Measurements from ENCODE around the gene PLEKHG7. TPM values are rescaled to one million over a fixed set of nuclear protein-coding genes. Genes with fewer than 3 reads are reported as not detected.

Gene PLEKHG7
- total and polyA plus RNA-seq, 10 donors, result 0.62 to 8.8 (median 2.0) TPM

- no peak for DNase-seq
- Histone ChIP-seq H3K27me3 (replicated peaks in 1 of 7) (no peaks in the 10 kb centered on the region), H3K9me3 (no peaks in the 10 kb centered on the region), H3K36me3 (no peaks in the 10 kb centered on the region), H3K4me1 (peaks cover 0 to 6% (median 0%) of the 10 kb centered on the region in 6 donors), H3K27ac (no peak overlapping the region), H3K4me3 (no peak overlapping the region)
- TF ChIP-seq POLR2AphosphoS5 (IDR thresholded peaks at IDR 0.05) (no peak), POLR2A (IDR thresholded peaks at IDR 0.05) (no peak), CTCF (IDR thresholded peaks at IDR 0.05 in 8 of 11, conservative IDR thresholded peaks at IDR 0.05 in 3 of 11) (no peak)
- 70 to 86% (median 78%) methylated on average over 3 of the region's 3 CpGs for WGBS, 5 donors
- intact Hi-C loops (cut with DNase I; ENCODE audit: low total_unique reads), result no loop called here
Measured at GRCh38 chr12:92733661-92734060, 30.9 kb downstream of the PLEKHG7 start.

DNA sequence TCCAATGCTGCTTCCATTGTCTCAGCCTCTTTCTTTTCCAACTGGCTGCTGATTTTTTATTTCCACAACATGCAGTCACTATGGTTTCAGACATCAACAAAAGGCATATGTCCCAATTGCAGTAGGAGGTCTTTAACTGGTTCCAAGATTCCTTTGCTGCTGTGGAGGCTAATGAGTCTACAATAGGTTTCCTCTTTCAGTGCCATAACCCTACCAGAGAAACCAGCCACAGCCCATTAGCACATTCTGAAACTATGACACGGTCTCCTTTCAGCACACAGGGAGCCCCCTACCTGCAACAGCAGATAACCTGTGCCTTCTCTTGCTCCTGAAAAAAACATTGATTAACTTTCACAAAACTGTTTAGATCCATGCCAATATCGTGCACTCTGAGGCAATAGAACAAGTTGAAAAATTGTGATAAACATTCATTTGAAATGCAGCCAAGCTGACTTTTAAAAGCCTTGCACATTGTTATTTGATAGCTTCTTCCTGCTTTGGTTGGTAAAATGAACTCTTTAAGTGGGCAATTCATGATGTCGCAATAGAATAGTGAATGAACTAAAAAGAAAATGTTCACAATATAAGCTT lies 32.4 kb downstream of the PLEKHG7 start:
- 49 to 65% (median 52%) methylated on average over 3 of the region's 3 CpGs for WGBS, 5 donors
- peaks cover 0 to 6% (median 0%) of the 10 kb centered on the region in 6 donors for H3K4me1 ChIP-seq
- no peak for DNase-seq
- H3K4me3 ChIP-seq, result no peak overlapping the region
- H3K9me3 ChIP-seq, result no peaks in the 10 kb centered on the region
- intact Hi-C loops (cut with DNase I; ENCODE audit: low total_unique reads), result no loop called here
- TF ChIP-seq CTCF (IDR thresholded peaks at IDR 0.05 in 8 of 11, conservative IDR thresholded peaks at IDR 0.05 in 3 of 11) (no peak), POLR2A (IDR thresholded peaks at IDR 0.05) (no peak), POLR2AphosphoS5 (IDR thresholded peaks at IDR 0.05) (no peak)
- no peaks in the 10 kb centered on the region for H3K27me3 ChIP-seq (replicated peaks in 1 of 7)
- peak overlapping the region in 7 of 8 donors; percentile 18 to 63 (median 53) for H3K27ac ChIP-seq
- no peaks in the 10 kb centered on the region for H3K36me3 ChIP-seq

GRCh38 chr12:92736605-92737004 lies 33.8 kb downstream of the PLEKHG7 start:
- no peak for DNase-seq
- Histone ChIP-seq H3K4me1 (peaks cover 0 to 6% (median 0%) of the 10 kb centered on the region in 6 donors), H3K4me3 (no peak overlapping the region), H3K9me3 (no peaks in the 10 kb centered on the region), H3K27ac (no peak overlapping the region), H3K27me3 (replicated peaks in 1 of 7) (no peaks in the 10 kb centered on the region), H3K36me3 (no peaks in the 10 kb centered on the region)
- 71 to 88% (median 79%) methylated on average over 6 of the region's 6 CpGs for WGBS, 5 donors
- intact Hi-C loops (cut with DNase I; ENCODE audit: low total_unique reads), result no loop called here
- no peak for TF ChIP-seq POLR2AphosphoS5 (IDR thresholded peaks at IDR 0.05)
- no peak for TF ChIP-seq POLR2A (IDR thresholded peaks at IDR 0.05)
- TF ChIP-seq CTCF (IDR thresholded peaks at IDR 0.05 in 8 of 11, conservative IDR thresholded peaks at IDR 0.05 in 3 of 11), result no peak

DNA sequence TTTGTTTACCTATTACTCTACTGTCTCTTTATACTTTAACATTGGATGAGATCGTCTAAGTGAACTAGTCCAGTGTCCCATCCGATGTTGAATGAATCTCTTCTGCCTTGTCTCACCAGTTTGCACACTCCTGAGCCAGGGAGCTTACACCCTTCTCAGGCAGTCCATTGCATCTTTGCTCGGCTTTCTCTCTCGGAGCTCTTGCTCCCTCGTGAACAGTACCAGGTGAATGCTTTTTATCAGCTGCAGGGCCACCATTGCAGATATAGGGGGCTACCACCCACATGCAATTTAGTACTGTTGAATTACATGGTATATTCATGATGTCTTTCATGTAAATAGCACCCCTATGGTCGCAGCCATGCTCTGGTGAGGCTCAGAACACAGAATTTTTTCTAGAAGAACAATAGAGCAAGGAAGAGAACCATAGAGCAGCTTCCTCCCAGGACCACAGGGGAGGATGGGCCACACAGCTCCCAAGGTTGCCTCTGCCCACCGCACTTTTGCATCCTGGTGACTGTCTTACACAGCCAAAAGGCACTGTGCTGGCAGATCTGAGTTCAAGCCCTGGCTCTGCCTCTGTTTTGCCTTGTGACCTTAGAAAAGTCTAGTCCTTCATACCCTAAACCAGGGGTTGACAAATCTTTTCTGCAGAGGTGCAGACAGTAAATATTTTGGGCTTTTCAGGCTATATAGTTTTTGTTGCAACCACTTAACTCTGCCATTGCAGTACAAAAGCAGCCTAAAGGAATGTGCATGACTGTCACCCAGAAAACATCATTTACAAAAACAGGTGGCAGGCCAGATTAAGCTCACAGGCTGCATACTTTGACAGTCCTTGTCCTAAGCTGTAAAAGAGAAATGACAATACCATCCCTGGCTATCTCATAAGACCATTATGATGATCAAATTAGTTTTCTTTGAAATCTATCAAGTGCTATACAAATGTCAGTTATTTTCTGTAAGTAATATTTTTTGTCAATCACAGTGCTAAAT lies 35.4 kb downstream of the PLEKHG7 start:
- Histone ChIP-seq H3K27ac (no peak overlapping the region), H3K4me3 (no peak overlapping the region), H3K27me3 (replicated peaks in 1 of 7) (no peaks in the 10 kb centered on the region), H3K4me1 (peaks cover 0 to 6% (median 0%) of the 10 kb centered on the region in 6 donors), H3K9me3 (no peaks in the 10 kb centered on the region), H3K36me3 (no peaks in the 10 kb centered on the region)
- WGBS, 5 donors, result 82 to 91% (median 87%) methylated on average over 7 of the region's 7 CpGs
- no peak for DNase-seq
- no peak for TF ChIP-seq CTCF (IDR thresholded peaks at IDR 0.05 in 8 of 11, conservative IDR thresholded peaks at IDR 0.05 in 3 of 11)
- TF ChIP-seq POLR2A (IDR thresholded peaks at IDR 0.05), result no peak
- TF ChIP-seq POLR2AphosphoS5 (IDR thresholded peaks at IDR 0.05), result no peak
- intact Hi-C loops (cut with DNase I; ENCODE audit: low total_unique reads), result no loop called here

Data from spleen (tissue), 11 donors.